Activated T-cell treated with anti-CD3 and anti-CD28 coated beads, Interleukin-2, amount 50 U/mL, for 48 hours (primary cell): Measurements from ENCODE around the gene PLXNA4.

ENCODE experiments used
- DNase-seq, 2 experiments: peaks; one replicate each; pipeline ENCODE4 v3.0.0-alpha.2; 2020

Gene PLXNA4

GRCh38 chr7:132292803-132293202, 283.5 kb downstream of the PLXNA4 start:
- no peak for DNase-seq

- no peak for DNase-seq
These were observed 284.8 kb downstream of the PLXNA4 start for GRCh38 chr7:132291481-132291880.

GRCh38 chr7:132290021-132290420, 286.2 kb downstream of the PLXNA4 start:
- no peak for DNase-seq

GRCh38 chr7:132286836-132287235, 289.4 kb downstream of the PLXNA4 start:
- DNase-seq = no peak

- no peak for DNase-seq
These were observed 295.9 kb downstream of the PLXNA4 start for GRCh38 chr7:132280335-132280734.

GRCh38 chr7:132279718-132280117, 296.6 kb downstream of the PLXNA4 start:
- DNase-seq = no peak

GRCh38 chr7:132276976-132277725, 299.1 kb downstream of the PLXNA4 start:
- DNase-seq = no peak

GRCh38 chr7:132276234-132276630, 300.0 kb downstream of the PLXNA4 start:
- no peak for DNase-seq

GRCh38 chr7:132275416-132276233, 300.6 kb downstream of the PLXNA4 start:
- DNase-seq = no peak

GRCh38 chr7:132272763-132273371, 303.4 kb downstream of the PLXNA4 start:
- no peak for DNase-seq

- no peak for DNase-seq
These were observed 305.8 kb downstream of the PLXNA4 start for GRCh38 chr7:132270517-132270916.

- DNase-seq = no peak
These were observed 306.6 kb downstream of the PLXNA4 start for GRCh38 chr7:132269718-132270117.

- DNase-seq = no peak
These were observed 313.1 kb downstream of the PLXNA4 start for GRCh38 chr7:132263151-132263550.

GRCh38 chr7:132262160-132262470, 314.2 kb downstream of the PLXNA4 start:
- no peak for DNase-seq

GRCh38 chr7:132261327-132262159, 314.7 kb downstream of the PLXNA4 start:
- no peak for DNase-seq

- no peak for DNase-seq
These were observed 318.0 kb downstream of the PLXNA4 start for GRCh38 chr7:132258231-132258630.

- DNase-seq = no peak
These were observed 319.0 kb downstream of the PLXNA4 start for GRCh38 chr7:132257253-132257652.

- no peak for DNase-seq
These were observed 319.5 kb downstream of the PLXNA4 start for GRCh38 chr7:132256721-132257212.

GRCh38 chr7:132255898-132256297, 320.4 kb downstream of the PLXNA4 start:
- no peak for DNase-seq

- no peak for DNase-seq
These were observed 321.0 kb downstream of the PLXNA4 start for GRCh38 chr7:132255115-132255797.

GRCh38 chr7:132254455-132254854, 321.8 kb downstream of the PLXNA4 start:
- no peak for DNase-seq

- no peak for DNase-seq
These were observed 323.5 kb downstream of the PLXNA4 start for GRCh38 chr7:132252793-132253100.

GRCh38 chr7:132251327-132251659, 325.0 kb downstream of the PLXNA4 start:
- DNase-seq = no peak
